Stomach (tissue), 9 donors: ENCODE results near the gene SF3A1. TPM values are rescaled to one million over a fixed set of nuclear protein-coding genes. Genes with fewer than 3 reads are reported as not detected.

ENCODE experiments used
- DNase-seq, 2 donors: peaks; one replicate each; pipeline versions ENCODE4 v3.0.0 to v3.0.0-alpha.2; 2013 to 2019
- H3K27ac ChIP-seq, 5 donors: fragments of 200-600 bp in 4 of 5; sonication (generic) in 4 of 5; one replicate each; pipeline ENCODE4 v1.5.1; 2013 to 2019; ENCODE audit warnings: mild to moderate bottlenecking in 1 of 5, moderate library complexity in 1 of 5
- H3K27me3 ChIP-seq, 3 donors: fragments of 200-600 bp; sonication (generic); one replicate each; pipeline ENCODE4 v1.5.1; 2017 to 2019; ENCODE audit warnings: mixed run types in 1 of 3
- H3K36me3 ChIP-seq, 4 donors: fragments of 200-600 bp; sonication (generic); 1 replicate in 3 of 4; 2 replicates in 1 of 4; pipeline ENCODE4 v1.5.1; 2016 to 2019
- H3K4me1 ChIP-seq, 4 donors: fragments of 200-600 bp; sonication (generic); one replicate each; pipeline ENCODE4 v1.5.1; 2016 to 2019
- H3K4me3 ChIP-seq, 4 donors: fragments of 200-600 bp; sonication (generic) in 3 of 4; one replicate each; pipeline ENCODE4 v1.5.1; 2016 to 2019; ENCODE audit warnings: mild to moderate bottlenecking in 1 of 4
- H3K9me3 ChIP-seq, 4 donors: fragments of 200-600 bp; sonication (generic); one replicate each; pipeline ENCODE4 v1.5.1; 2016 to 2019
- EP300 ChIP-seq: sonication (generic); formaldehyde crosslinking; IDR thresholded peaks from one replicate; pipeline ENCODE4 v1.6.1; 2017; ENCODE audit warnings: antibody characterized with exemption
- POLR2A ChIP-seq, 4 donors: fragments of 450-650 bp; IDR thresholded peaks; one replicate each; pipeline ENCODE4 v1.6.1; 2016; ENCODE audit warnings: antibody characterized with exemption in 4 of 4, control low read depth in 2 of 4, mild to moderate bottlenecking in 1 of 4, moderate library complexity in 1 of 4
- POLR2AphosphoS5 ChIP-seq, 3 donors: sonication (generic); formaldehyde crosslinking; IDR thresholded peaks; one replicate each; pipeline ENCODE4 v1.6.1; 2016; ENCODE audit warnings: antibody characterized with exemption in 3 of 3
- WGBS, 5 donors: extraction: QIAGEN DNeasy Blood & Tissue Kit in 3 of 5; methylation state at CpG; one replicate each; pipeline versions ENCODE4 v1.1.5 to v1.1.7; 2013 to 2018; 5-methylcytosine and 5-hydroxymethylcytosine counted together
- intact Hi-C: fragments of 100-400 bp; cut with DNase I; formaldehyde crosslinking; loops from one replicate; pipeline ENCODE4 v1.15.1; 2023; ENCODE audit warnings: low total_unique reads
- polyA plus RNA-seq, 3 donors: library from polyadenylated mRNA; stranded (reverse); fragments of 200-250 nt; gene quantifications; one replicate each; pipeline ENCODE4 v1.2.3, GENCODE V29; 2013
- total RNA-seq, 5 donors: library from RNA; depleted of rRNA; stranded (reverse); fragments of >200 nt; gene quantifications; one replicate each; pipeline versions ENCODE4 v1.1.0 to v1.2.3, GENCODE V29; 2014 to 2016
- TF ChIP-seq, protein P1 (sequence below), 7 experiments: fragments of 450-650 bp in 4 of 7; fragments of 200-600 bp in 3 of 7; sonication (generic) in 3 of 7; IDR thresholded peaks; one replicate each; pipeline ENCODE4 v1.5.1; 2016 to 2019; ENCODE audit warnings: antibody characterized with exemption in 7 of 7, control low read depth in 2 of 7, mild to moderate bottlenecking in 1 of 7
- donor health status: healthy with polysubstance abuse.
- donor health status: Bipolar disorder and iron deficiency.
- donor health status: healthy.

The SF3A1 gene
- total and polyA plus RNA-seq, 8 donors: 13.6 to 316 (median 30.6) TPM

DNA sequence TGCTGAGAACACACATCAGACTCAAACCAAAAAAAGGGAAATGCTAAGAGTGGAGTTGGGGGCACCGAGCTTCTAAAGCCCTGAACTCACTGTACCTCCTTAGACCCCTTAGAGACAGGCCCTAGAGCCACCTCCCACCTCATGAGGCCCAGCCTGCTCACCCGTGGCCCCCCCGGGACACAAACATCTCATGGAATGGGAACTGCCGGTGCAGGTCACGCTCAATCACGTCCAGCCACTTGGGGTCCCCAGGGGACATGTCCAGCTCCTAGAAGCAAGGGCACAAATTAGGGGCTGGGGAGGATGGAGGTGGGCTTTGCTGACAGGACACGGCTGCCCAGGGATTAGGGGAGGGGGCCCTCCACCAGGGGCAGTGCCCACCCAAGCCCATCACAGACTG, 61.1 kb downstream of the SF3A1 start:
- Histone ChIP-seq H3K4me3 (no peak overlapping the region), H3K36me3 (peaks cover 59 to 92% (median 90%) of the 10 kb centered on the region in 4 donors), H3K27me3 (no peaks in the 10 kb centered on the region), H3K27ac (peak overlapping the region in 2 of 5 donors; percentile 2 to 5), H3K9me3 (no peaks in the 10 kb centered on the region), H3K4me1 (peaks cover 40 to 60% (median 49%) of the 10 kb centered on the region in 4 donors)
- TF ChIP-seq, protein P1, sequence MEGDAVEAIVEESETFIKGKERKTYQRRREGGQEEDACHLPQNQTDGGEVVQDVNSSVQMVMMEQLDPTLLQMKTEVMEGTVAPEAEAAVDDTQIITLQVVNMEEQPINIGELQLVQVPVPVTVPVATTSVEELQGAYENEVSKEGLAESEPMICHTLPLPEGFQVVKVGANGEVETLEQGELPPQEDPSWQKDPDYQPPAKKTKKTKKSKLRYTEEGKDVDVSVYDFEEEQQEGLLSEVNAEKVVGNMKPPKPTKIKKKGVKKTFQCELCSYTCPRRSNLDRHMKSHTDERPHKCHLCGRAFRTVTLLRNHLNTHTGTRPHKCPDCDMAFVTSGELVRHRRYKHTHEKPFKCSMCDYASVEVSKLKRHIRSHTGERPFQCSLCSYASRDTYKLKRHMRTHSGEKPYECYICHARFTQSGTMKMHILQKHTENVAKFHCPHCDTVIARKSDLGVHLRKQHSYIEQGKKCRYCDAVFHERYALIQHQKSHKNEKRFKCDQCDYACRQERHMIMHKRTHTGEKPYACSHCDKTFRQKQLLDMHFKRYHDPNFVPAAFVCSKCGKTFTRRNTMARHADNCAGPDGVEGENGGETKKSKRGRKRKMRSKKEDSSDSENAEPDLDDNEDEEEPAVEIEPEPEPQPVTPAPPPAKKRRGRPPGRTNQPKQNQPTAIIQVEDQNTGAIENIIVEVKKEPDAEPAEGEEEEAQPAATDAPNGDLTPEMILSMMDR (IDR thresholded peaks at IDR 0.05): no peak
- TF ChIP-seq EP300 (no peak), POLR2AphosphoS5 (IDR thresholded peaks at IDR 0.05) (no peak), POLR2A (IDR thresholded peaks at IDR 0.05) (no peak)
- DNase-seq: no peak
- intact Hi-C loops: no loop called here
- 76 to 87% (median 77%) methylated on average over 6 to 7 of the region's 7 CpGs for WGBS, 5 donors

- peaks cover 53 to 84% (median 83%) of the 10 kb centered on the region in 4 donors for H3K36me3 ChIP-seq
- intact Hi-C loops: no loop called here
- no peak for TF ChIP-seq POLR2A (IDR thresholded peaks at IDR 0.05)
- TF ChIP-seq, protein P1 (IDR thresholded peaks at IDR 0.05): no peak
- TF ChIP-seq POLR2AphosphoS5 (IDR thresholded peaks at IDR 0.05): no peak
- TF ChIP-seq EP300: no peak
These were observed 61.9 kb downstream of the SF3A1 start for GRCh38 chr22:30294830-30295229.

GRCh38 chr22:30294066-30294465, 62.6 kb downstream of the SF3A1 start:
- Histone ChIP-seq H3K4me1 (peaks cover 49 to 54% (median 51%) of the 10 kb centered on the region in 4 donors), H3K27ac (no peak overlapping the region), H3K9me3 (no peaks in the 10 kb centered on the region), H3K36me3 (peaks cover 49 to 76% (median 75%) of the 10 kb centered on the region in 4 donors), H3K4me3 (no peak overlapping the region), H3K27me3 (no peaks in the 10 kb centered on the region)
- intact Hi-C loops: no loop called here
- 90 to 99% (median 96%) methylated on average over 4 to 9 of the region's 9 CpGs for WGBS, 5 donors
- DNase-seq: no peak
- TF ChIP-seq POLR2A (IDR thresholded peaks at IDR 0.05): no peak
- no peak for TF ChIP-seq EP300
- TF ChIP-seq POLR2AphosphoS5 (IDR thresholded peaks at IDR 0.05): no peak
- TF ChIP-seq, protein P1 (IDR thresholded peaks at IDR 0.05): no peak

More at GRCh38 chr22:30294830-30295229, 61.9 kb downstream of the SF3A1 start:
- no peaks in the 10 kb centered on the region for H3K27me3 ChIP-seq
- H3K27ac ChIP-seq: no peak overlapping the region
- H3K4me3 ChIP-seq: no peak overlapping the region
- peaks cover 48 to 60% (median 56%) of the 10 kb centered on the region in 4 donors for H3K4me1 ChIP-seq
- no peaks in the 10 kb centered on the region for H3K9me3 ChIP-seq
- 89 to 96% (median 94%) methylated on average over 5 to 11 of the region's 11 CpGs for WGBS, 5 donors
- no peak for DNase-seq

DNA sequence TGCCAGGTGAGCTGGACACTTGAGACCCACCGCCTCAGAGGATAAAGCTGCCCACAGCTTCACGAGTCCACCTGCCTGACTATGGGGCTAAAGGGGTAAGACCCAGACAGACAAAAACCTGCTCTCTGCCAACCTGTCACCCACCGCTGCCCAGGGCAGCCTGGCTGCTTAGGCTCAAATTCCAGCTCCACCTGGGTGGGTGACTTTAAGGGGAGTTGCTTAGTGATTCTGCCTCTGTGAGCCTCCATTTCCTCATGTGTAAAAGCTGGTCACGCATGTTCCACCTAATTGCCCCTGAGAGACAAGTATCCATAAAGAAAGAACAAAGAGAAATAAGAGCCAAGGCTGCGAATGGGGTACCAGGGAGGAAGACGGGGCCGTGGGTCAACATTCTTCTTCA, 63.7 kb downstream of the SF3A1 start:
- no peaks in the 10 kb centered on the region for H3K9me3 ChIP-seq
- 88 to 97% (median 93%) methylated on average over 5 to 7 of the region's 7 CpGs for WGBS, 5 donors
- TF ChIP-seq, protein P1 (IDR thresholded peaks at IDR 0.05): no peak
- TF ChIP-seq POLR2AphosphoS5 (IDR thresholded peaks at IDR 0.05) (no peak), EP300 (no peak), POLR2A (IDR thresholded peaks at IDR 0.05) (no peak)
- H3K27me3 ChIP-seq: no peaks in the 10 kb centered on the region
- H3K4me1 ChIP-seq: peaks cover 47 to 53% (median 51%) of the 10 kb centered on the region in 4 donors
- peaks cover 38 to 66% (median 65%) of the 10 kb centered on the region in 4 donors for H3K36me3 ChIP-seq
- H3K4me3 ChIP-seq: no peak overlapping the region
- no peak for DNase-seq
- intact Hi-C loops: no loop called here
- H3K27ac ChIP-seq: peak overlapping the region in 3 of 5 donors; percentile 89 to 97 (median 94)
